ENCODE results near the gene HERPUD1.

GRCh38 chr16:56921571-56921970 is 10.4 kb upstream of the HERPUD1 start:
- TF ChIP-seq CTCF (conservative IDR thresholded peaks at IDR 0.05; ENCODE audit: low read depth, low read length) (no peak), EZH2 (IDR thresholded peaks at IDR 0.05; ENCODE audit: borderline replicate concordance, low read depth, low read length, poor library complexity, severe bottlenecking) (no peak)
